ENCODE results near the gene SSU72.

- TF ChIP-seq EZH2phosphoT487 (IDR thresholded peaks at IDR 0.05; ENCODE audit: borderline replicate concordance), result no peak
- TF ChIP-seq, protein P1, sequence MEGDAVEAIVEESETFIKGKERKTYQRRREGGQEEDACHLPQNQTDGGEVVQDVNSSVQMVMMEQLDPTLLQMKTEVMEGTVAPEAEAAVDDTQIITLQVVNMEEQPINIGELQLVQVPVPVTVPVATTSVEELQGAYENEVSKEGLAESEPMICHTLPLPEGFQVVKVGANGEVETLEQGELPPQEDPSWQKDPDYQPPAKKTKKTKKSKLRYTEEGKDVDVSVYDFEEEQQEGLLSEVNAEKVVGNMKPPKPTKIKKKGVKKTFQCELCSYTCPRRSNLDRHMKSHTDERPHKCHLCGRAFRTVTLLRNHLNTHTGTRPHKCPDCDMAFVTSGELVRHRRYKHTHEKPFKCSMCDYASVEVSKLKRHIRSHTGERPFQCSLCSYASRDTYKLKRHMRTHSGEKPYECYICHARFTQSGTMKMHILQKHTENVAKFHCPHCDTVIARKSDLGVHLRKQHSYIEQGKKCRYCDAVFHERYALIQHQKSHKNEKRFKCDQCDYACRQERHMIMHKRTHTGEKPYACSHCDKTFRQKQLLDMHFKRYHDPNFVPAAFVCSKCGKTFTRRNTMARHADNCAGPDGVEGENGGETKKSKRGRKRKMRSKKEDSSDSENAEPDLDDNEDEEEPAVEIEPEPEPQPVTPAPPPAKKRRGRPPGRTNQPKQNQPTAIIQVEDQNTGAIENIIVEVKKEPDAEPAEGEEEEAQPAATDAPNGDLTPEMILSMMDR (conservative IDR thresholded peaks at IDR 0.05; ENCODE audit: low read length), result peak; percentile 32; the same call in 1 of the 2 replicates
Measured at GRCh38 chr1:1573843-1574720, 581 bp downstream of the SSU72 start.

Data from Loucy (cell line).